GM21786 (cell line): ENCODE data around the gene RNF130.

Experiments used
- ATAC-seq: cut with Tn5 transposase; IDR thresholded peaks from one replicate; pipeline ENCODE4 v1.9.1; 2021; ENCODE audit not compliant: unreplicated experiment

The RNF130 gene, protein sequence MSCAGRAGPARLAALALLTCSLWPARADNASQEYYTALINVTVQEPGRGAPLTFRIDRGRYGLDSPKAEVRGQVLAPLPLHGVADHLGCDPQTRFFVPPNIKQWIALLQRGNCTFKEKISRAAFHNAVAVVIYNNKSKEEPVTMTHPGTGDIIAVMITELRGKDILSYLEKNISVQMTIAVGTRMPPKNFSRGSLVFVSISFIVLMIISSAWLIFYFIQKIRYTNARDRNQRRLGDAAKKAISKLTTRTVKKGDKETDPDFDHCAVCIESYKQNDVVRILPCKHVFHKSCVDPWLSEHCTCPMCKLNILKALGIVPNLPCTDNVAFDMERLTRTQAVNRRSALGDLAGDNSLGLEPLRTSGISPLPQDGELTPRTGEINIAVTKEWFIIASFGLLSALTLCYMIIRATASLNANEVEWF

GRCh38 chr5:180071531-180072255, at the start of gene RNF130:
TSS of gene RNF130 (minus strand) at chr5:180071759. CDS start at chr5:180071702, 57 bp downstream.
- ATAC-seq = peak; percentile 54

- ATAC-seq = no peak
These were observed 48.9 kb upstream of the RNF130 start for GRCh38 chr5:180120237-180121101.

GRCh38 chr5:180119903-180120236, 48.3 kb upstream of the RNF130 start:
- ATAC-seq = no peak

GRCh38 chr5:180119031-180119902, 47.7 kb upstream of the RNF130 start:
- ATAC-seq = no peak

DNA sequence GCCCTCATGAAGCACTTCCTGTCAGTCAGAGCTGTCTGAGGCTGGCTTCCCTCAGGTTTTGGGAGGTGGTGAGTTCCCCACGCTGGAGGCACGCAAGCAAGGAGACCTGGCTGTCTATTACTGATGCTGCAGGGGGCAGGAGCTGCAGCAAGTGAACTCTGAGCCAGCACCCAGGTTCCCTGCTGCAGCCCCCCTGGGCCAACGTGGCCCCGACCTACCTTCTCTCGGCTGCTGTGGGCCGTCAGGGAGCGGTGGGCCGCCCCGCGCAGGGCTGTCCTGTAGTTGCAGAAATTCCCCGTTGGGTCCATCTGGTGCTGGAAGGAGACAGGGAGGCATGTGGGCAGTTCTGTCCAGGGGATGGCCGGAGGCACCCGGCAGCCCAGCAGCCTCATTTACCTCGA, 46.8 kb upstream of the RNF130 start:
- no peak for ATAC-seq

GRCh38 chr5:180117000-180117725, 45.6 kb upstream of the RNF130 start:
- ATAC-seq = no peak

DNA sequence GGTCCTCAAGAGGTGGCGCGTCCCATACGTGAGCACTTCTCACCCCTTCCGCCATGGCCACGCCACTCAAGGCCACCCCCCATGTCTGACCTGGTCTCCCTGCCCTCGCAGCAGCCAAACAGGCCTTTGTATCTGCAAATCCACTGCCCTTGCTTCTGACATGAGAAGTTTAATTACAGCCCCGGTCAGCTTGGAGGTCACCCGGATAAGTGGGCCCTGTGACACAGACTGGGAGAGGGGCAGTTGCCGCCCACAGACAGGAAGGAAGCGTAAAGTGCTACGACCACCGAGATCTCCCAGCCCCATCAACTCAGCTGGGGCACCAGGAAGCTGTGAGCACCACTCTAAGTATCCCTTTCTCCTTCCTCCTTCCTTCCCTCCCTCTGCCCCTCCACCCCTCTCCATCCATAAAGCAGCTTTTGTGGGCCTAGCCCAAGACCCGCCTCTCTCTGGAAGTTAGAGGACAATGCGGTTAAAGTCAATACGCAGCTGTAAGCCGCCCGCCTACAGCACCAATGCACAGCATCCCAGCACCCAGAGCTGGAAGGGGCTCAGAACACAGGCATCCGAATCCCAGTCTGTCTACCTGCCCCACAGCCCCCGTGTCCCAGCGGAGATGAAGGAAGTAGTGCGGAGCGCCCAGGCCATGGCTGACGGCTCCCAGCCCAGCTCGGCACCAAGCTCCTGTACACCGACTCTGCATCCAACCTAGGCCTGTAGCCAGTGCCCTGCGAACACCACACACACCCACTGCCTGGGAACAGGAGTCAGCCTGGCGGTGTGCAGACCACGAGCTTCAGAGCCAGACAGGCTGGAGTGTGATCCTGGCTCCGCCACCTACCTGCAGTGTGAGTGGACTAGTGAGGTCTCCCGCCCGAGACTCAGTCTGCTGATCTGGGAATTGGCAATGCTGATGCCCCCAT, 44.8 kb upstream of the RNF130 start:
- ATAC-seq = no peak

DNA sequence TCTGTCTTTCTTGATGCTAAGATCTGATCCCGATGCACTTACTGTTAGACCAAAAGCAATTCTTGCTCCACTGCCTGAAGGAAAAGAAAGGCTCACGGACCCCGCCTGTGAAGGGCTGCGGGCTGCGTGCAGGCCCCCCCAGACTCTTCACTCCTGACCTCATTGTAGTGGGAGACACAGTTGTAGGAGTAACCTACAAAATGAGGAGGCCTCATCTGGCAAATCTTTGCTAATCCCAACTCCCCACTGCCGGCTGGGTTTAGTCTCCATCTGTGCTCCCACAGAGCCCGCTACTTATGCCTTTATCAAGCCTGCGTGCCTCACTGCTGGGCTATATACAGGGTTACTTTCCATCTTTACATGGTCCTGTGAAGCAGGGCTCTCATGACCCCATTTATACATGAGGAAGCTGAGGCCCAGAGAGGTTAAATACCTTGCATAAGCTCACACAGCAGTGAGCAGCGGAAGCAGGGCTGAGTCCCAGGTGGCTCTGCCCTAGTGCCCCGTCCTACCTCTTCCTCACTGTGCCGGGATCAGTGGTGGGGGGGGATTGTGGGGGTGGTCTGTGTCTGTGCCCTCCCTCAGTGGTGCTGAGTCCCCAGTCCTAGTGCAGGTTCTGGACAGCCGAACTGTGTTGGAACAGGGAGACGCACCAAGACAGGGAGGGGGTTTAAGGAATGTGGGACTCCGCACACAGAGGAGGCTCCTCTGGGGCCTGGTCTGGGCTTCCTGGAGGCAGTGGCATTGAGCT, 43.9 kb upstream of the RNF130 start:
- no peak for ATAC-seq

- no peak for ATAC-seq
These were observed 42.9 kb upstream of the RNF130 start for GRCh38 chr5:180114304-180115003.

- ATAC-seq = no peak
These were observed 42.2 kb upstream of the RNF130 start for GRCh38 chr5:180113660-180114303.

DNA sequence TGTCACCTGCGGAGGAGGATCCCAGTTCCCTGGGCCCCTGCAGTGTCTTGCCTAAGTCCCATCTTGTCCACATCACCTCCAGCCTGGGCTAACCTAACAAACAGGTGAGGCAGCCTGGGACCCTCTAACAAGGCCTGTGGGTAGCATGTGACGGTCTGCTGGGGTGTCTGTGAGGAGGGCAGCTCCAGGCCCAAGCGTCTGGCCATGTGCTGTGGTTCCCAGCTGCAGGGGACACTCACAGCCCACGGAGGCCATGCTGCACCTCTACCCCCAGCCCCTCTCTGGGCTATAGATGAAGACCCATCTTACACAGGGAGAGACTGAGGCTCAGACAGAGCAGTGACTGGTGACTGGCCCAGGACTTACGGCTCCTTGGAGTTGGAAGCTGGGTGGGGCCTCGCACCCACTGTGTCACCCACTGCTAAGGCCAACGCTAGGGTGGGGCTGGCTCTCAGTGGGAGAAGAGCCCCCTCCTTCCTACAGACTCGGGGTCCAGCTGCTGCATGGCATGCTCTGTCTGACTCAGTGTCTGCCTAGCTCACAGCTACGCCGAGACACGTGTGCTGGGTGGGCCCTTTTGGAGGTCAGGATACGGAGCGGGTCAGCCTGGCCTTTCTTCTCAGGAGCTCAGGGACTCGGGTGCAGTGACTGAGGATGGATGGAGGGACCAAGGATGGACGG, 40.8 kb upstream of the RNF130 start:
- ATAC-seq = no peak

GRCh38 chr5:180111273-180112002, 39.9 kb upstream of the RNF130 start:
- no peak for ATAC-seq

DNA sequence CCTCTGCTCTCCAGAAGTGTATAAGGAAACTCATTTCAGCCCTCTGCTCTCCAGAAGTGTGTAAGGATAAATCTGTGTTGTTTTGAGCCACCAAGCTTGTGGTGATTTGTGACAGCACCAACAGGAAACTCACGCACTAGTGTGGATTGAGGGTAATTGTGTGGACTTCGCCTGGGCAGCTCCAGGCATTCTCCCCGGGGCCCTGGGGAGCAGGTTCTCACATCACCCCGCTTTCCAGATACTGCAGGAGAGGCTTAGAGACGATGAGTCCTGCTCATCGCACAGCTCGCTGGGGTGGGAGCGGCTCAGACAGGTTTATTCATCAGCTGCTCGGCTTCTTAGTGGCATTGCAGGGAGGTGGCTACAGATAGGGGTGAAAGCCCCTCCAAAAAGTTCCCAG, 38.4 kb upstream of the RNF130 start:
- ATAC-seq = no peak

DNA sequence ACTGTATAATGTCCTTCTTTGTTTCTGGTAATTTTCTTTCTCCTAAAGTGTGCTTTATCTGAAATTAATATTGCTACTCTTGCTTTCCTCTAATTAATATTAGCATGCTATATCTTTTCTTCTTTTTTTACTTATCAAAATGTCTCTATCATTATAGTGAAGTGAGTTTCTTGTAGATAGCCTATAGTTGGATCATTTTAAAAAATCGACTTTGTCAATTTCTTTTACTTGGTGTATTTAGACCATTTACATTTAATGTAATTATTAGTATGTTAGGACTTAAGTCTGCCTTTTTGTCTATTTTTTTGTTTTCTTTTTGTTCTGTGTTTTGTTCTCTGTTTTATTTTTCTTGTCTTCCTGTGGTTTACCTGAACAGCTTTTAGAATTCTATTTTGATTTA, 35.4 kb upstream of the RNF130 start:
- no peak for ATAC-seq

GRCh38 chr5:180105827-180106312, 34.3 kb upstream of the RNF130 start:
- no peak for ATAC-seq

- no peak for ATAC-seq
These were observed 32.6 kb upstream of the RNF130 start for GRCh38 chr5:180104168-180104530.
